Peyer's patch (tissue), 4 donors: ENCODE data around the gene PKD1. TPM values are rescaled to one million over a fixed set of nuclear protein-coding genes. Genes with fewer than 3 reads are reported as not detected.

Source experiments
- DNase-seq, 3 donors: peaks; one replicate each; pipeline ENCODE4 v3.0.0-alpha.2; 2017 to 2019
- H3K27ac ChIP-seq, 4 donors: fragments of 200-600 bp; sonication (generic); one replicate each; pipeline ENCODE4 v1.5.1; 2016 to 2019
- H3K27me3 ChIP-seq, 2 donors: fragments of 200-600 bp; sonication (generic); one replicate each; pipeline ENCODE4 v1.5.1; 2019
- H3K36me3 ChIP-seq, 3 donors: fragments of 200-600 bp; sonication (generic); one replicate each; pipeline ENCODE4 v1.5.1; 2016 to 2019
- H3K4me1 ChIP-seq, 4 donors: fragments of 200-600 bp; sonication (generic); one replicate each; pipeline ENCODE4 v1.5.1; 2016 to 2019
- H3K4me3 ChIP-seq, 4 donors: fragments of 200-600 bp; sonication (generic); 1 replicate in 3 of 4; 2 replicates in 1 of 4; pipeline ENCODE4 v1.5.1; 2016 to 2019; ENCODE audit warnings: mild to moderate bottlenecking in 1 of 4
- H3K9me3 ChIP-seq, 4 donors: fragments of 200-600 bp; sonication (generic); one replicate each; pipeline ENCODE4 v1.5.1; 2016 to 2019; ENCODE audit warnings: mild to moderate bottlenecking in 1 of 4
- CTCF ChIP-seq, 6 experiments: fragments of 450-650 bp in 4 of 6; fragments of 200-600 bp in 2 of 6; sonication (generic) in 1 of 6; IDR thresholded peaks; one replicate each; pipeline ENCODE4 v1.5.1; 2017 to 2019; ENCODE audit warnings: antibody characterized with exemption in 6 of 6, mild to moderate bottlenecking in 3 of 6, moderate library complexity in 1 of 6
- POLR2A ChIP-seq, 2 donors: fragments of 450-650 bp; IDR thresholded peaks; one replicate each; pipeline ENCODE4 v1.5.1; 2017; ENCODE audit warnings: antibody characterized with exemption in 2 of 2, mild to moderate bottlenecking in 2 of 2, moderate library complexity in 2 of 2
- total RNA-seq, 4 donors: library from RNA; depleted of rRNA; stranded (reverse); fragments of >200 nt; gene quantifications; one replicate each; pipeline ENCODE4 v1.1.0, GENCODE V29; 2016

Gene PKD1
- total RNA-seq, 4 donors from 2014 or later, result 64.6 to 305 (median 188) TPM

GRCh38 chr16:2173366-2173765 lies 37.7 kb upstream of the PKD1 start:
- TF ChIP-seq POLR2A (IDR thresholded peaks at IDR 0.05) (no peak), CTCF (IDR thresholded peaks at IDR 0.05) (no peak)
- no peak overlapping the region for H3K4me3 ChIP-seq
- H3K36me3 ChIP-seq, result peaks cover 0 to 89% (median 0%) of the 10 kb centered on the region in 3 donors
- peaks cover 0 to 17% (median 0%) of the 10 kb centered on the region in 4 donors for H3K4me1 ChIP-seq
- H3K9me3 ChIP-seq, result no peaks in the 10 kb centered on the region
- no peak for DNase-seq
- no peak overlapping the region for H3K27ac ChIP-seq
- no peaks in the 10 kb centered on the region for H3K27me3 ChIP-seq

GRCh38 chr16:2172688-2173335 lies 37.1 kb upstream of the PKD1 start:
- DNase-seq, result no peak
- Histone ChIP-seq H3K4me3 (no peak overlapping the region), H3K27me3 (no peaks in the 10 kb centered on the region), H3K4me1 (peaks cover 0 to 17% (median 0%) of the 10 kb centered on the region in 4 donors), H3K27ac (no peak overlapping the region), H3K36me3 (peaks cover 0 to 89% (median 0%) of the 10 kb centered on the region in 3 donors), H3K9me3 (no peaks in the 10 kb centered on the region)
- no peak for TF ChIP-seq CTCF (IDR thresholded peaks at IDR 0.05)
- TF ChIP-seq POLR2A (IDR thresholded peaks at IDR 0.05), result no peak

- no peak for TF ChIP-seq POLR2A (IDR thresholded peaks at IDR 0.05)
- TF ChIP-seq CTCF (IDR thresholded peaks at IDR 0.05), result no peak
- DNase-seq, result peak in 1 of 3 donors; percentile 73
- H3K27ac ChIP-seq, result no peak overlapping the region
- peaks cover 0 to 25% (median under 1%) of the 10 kb centered on the region in 4 donors for H3K4me1 ChIP-seq
- no peaks in the 10 kb centered on the region for H3K9me3 ChIP-seq
- H3K4me3 ChIP-seq, result no peak overlapping the region
- H3K27me3 ChIP-seq, result no peaks in the 10 kb centered on the region
- H3K36me3 ChIP-seq, result peaks cover 0 to 83% (median 0%) of the 10 kb centered on the region in 3 donors
Observed at GRCh38 chr16:2171601-2172178, 36.0 kb upstream of the PKD1 start.

GRCh38 chr16:2170587-2171435 lies 35.1 kb upstream of the PKD1 start:
- Histone ChIP-seq H3K27ac (peak overlapping the region in 1 of 4 donors; percentile 52), H3K27me3 (no peaks in the 10 kb centered on the region), H3K4me3 (peak overlapping the region in 2 of 4 donors; percentile 24 to 26), H3K36me3 (peaks cover 0 to 79% (median 0%) of the 10 kb centered on the region in 3 donors), H3K9me3 (no peaks in the 10 kb centered on the region), H3K4me1 (peaks cover 0 to 34% (median 4%) of the 10 kb centered on the region in 4 donors)
- no peak for DNase-seq
- TF ChIP-seq POLR2A (IDR thresholded peaks at IDR 0.05) (no peak), CTCF (IDR thresholded peaks at IDR 0.05) (no peak)

GRCh38 chr16:2170080-2170479 lies 34.4 kb upstream of the PKD1 start:
- no peak for DNase-seq
- Histone ChIP-seq H3K27me3 (no peaks in the 10 kb centered on the region), H3K9me3 (no peaks in the 10 kb centered on the region), H3K4me3 (peak overlapping the region in 2 of 4 donors; percentile 24 to 26), H3K36me3 (peaks cover 0 to 73% (median 0%) of the 10 kb centered on the region in 3 donors), H3K27ac (peak overlapping the region in 2 of 4 donors; percentile 52), H3K4me1 (peaks cover 0 to 35% (median 4%) of the 10 kb centered on the region in 4 donors)
- TF ChIP-seq CTCF (IDR thresholded peaks at IDR 0.05) (no peak), POLR2A (IDR thresholded peaks at IDR 0.05) (no peak)
